GM12878 (cell line): Measurements from ENCODE around the gene RPS6KC1. TPM values are rescaled to one million over a fixed set of nuclear protein-coding genes. Genes with fewer than 3 reads are reported as not detected.

Source experiments
- GATAD2B ChIP-seq: fragments of 450-650 bp; conservative IDR thresholded peaks from 2 replicates; pipeline ENCODE4 v1.6.1; 2017; ENCODE audit warnings: low read depth, mild to moderate bottlenecking, moderate library complexity
- HSF1 ChIP-seq: fragments of 150-350 bp; IDR thresholded peaks from 2 replicates; pipeline ENCODE4 v1.6.1; 2014; ENCODE audit warnings: mild to moderate bottlenecking, low read depth, low read length
- IKZF2 ChIP-seq, 2 experiments: fragments of 450-650 bp; IDR thresholded peaks; 2 replicates each; pipeline ENCODE4 v1.6.1; 2017; ENCODE audit warnings: mild to moderate bottlenecking in 2 of 2, moderate library complexity in 2 of 2
- LARP7 ChIP-seq: fragments of 450-650 bp; IDR thresholded peaks from 2 replicates; pipeline ENCODE4 v1.6.1; 2017; ENCODE audit warnings: mild to moderate bottlenecking
- MXI1 ChIP-seq: fragments of 150-350 bp; IDR thresholded peaks from 2 replicates; pipeline ENCODE4 v1.6.1; 2011; ENCODE audit warnings: low read depth, mild to moderate bottlenecking, inconsistent platforms, low read length, improper control_type of control experiment
- NFYA ChIP-seq: IDR thresholded peaks from 2 replicates; pipeline ENCODE4 v1.6.1; 2011; ENCODE audit warnings: low read depth, mild to moderate bottlenecking, low read length, improper control_type of control experiment, borderline replicate concordance
- RFX5 ChIP-seq: IDR thresholded peaks from 2 replicates; pipeline ENCODE4 v1.6.1; 2011; ENCODE audit warnings: low read depth, low read length, improper control_type of control experiment
- SPI1 ChIP-seq: IDR thresholded peaks from 2 replicates; pipeline ENCODE4 v1.6.1; 2011; ENCODE audit warnings: low read depth, mild to moderate bottlenecking, low read length, moderate library complexity, borderline replicate concordance; ENCODE audit not compliant: insufficient read depth
- ZBED1 ChIP-seq: IDR thresholded peaks from 2 replicates; pipeline ENCODE4 v1.6.1; 2016; ENCODE audit warnings: borderline replicate concordance
- ZBTB33 ChIP-seq: fragments of 450-650 bp; IDR thresholded peaks from 2 replicates; pipeline ENCODE4 v1.6.1; 2017; ENCODE audit warnings: mild to moderate bottlenecking
- ZNF217 ChIP-seq: fragments of 450-650 bp; IDR thresholded peaks from 2 replicates; pipeline ENCODE4 v1.6.1; 2017; ENCODE audit warnings: antibody characterized with exemption, mild to moderate bottlenecking
- polyA plus RNA-seq, 11 experiments: library from polyadenylated mRNA; depleted of rRNA in 4 of 11; unstranded in 6 of 11; stranded (reverse) in 5 of 11; fragments of >200 nt; fragmentation: Nextera tagmentation in 4 of 11; fragmentation: Illumina TruSeq in 1 of 11; extraction: Ambion mirVana in 4 of 11; extraction: Trizol in 1 of 11; gene quantifications; 1 replicate in 1 of 11; 2 replicates in 10 of 11; pipeline versions ENCODE4 v1.2.1 to v1.2.3, GENCODE V29; 2011 to 2016; ENCODE audit warnings: inconsistent platforms in 2 of 11, missing spikeins in 2 of 11, low read depth in 1 of 11
- total RNA-seq, 4 experiments: library from RNA; depleted of rRNA in 3 of 4; stranded (reverse); fragments of >200 nt in 3 of 4; fragmentation: Illumina TruSeq in 1 of 4; extraction: Trizol in 1 of 4; gene quantifications; 2 replicates each; pipeline versions ENCODE4 v1.2.1 to v1.2.3, GENCODE V29; 2013 to 2021
- TF ChIP-seq, protein P1 (sequence below): IDR thresholded peaks from 2 replicates; pipeline ENCODE4 v1.6.1; 2011; ENCODE audit warnings: borderline replicate concordance, low read depth, mild to moderate bottlenecking, moderate library complexity, low read length; ENCODE audit not compliant: insufficient read depth, poor library complexity, severe bottlenecking
- TF ChIP-seq, protein P2 (sequence below): IDR thresholded peaks from 2 replicates; pipeline ENCODE4 v1.6.1; 2011; ENCODE audit warnings: borderline replicate concordance, low read depth, mild to moderate bottlenecking, moderate library complexity, mixed read lengths, low read length; ENCODE audit not compliant: insufficient read depth; ENCODE audit errors: extremely low read length
- TF ChIP-seq, protein P3 (sequence below): IDR thresholded peaks from 2 replicates; pipeline ENCODE4 v1.6.1; 2012; ENCODE audit warnings: improper control_type of control experiment, low read depth, low read length; ENCODE audit not compliant: insufficient replicate concordance
- TF ChIP-seq, protein P4 (sequence below): fragments of 150-350 bp; IDR thresholded peaks from 2 replicates; pipeline ENCODE4 v1.6.1; 2016; ENCODE audit warnings: low read depth, low read length

The RPS6KC1 gene
- total and polyA plus RNA-seq, 10 of the 15 experiments (the other 5 are each of a cell fraction or from before 2014, with no cell fraction given) = 2.9 to 17.3 (median 12.2) TPM

DNA sequence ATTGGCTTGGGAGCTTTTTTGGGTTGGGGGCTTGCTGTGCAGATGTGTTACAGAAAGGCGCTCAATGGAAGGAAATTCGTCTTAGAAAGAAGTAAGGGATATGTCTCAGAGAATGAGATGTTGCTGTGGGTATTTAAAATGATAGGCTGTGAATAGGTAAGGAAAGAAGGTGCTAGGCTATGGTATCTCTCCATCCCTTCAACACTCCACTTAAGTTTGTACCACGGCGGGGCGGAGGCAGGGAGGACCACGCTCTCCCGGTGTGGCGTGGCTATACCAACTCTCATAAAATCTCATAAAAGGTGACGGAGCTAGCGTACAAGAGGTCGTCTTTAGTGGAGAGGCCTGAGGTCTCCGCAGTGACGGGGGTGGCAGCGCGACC, 305 bp upstream of the RPS6KC1 start (continued):
- TF ChIP-seq, protein P1, sequence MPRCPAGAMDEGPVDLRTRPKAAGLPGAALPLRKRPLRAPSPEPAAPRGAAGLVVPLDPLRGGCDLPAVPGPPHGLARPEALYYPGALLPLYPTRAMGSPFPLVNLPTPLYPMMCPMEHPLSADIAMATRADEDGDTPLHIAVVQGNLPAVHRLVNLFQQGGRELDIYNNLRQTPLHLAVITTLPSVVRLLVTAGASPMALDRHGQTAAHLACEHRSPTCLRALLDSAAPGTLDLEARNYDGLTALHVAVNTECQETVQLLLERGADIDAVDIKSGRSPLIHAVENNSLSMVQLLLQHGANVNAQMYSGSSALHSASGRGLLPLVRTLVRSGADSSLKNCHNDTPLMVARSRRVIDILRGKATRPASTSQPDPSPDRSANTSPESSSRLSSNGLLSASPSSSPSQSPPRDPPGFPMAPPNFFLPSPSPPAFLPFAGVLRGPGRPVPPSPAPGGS = no peak
- TF ChIP-seq RFX5 = no peak
- no peak for TF ChIP-seq MXI1
- TF ChIP-seq GATAD2B = no peak
- no peak for TF ChIP-seq LARP7
- TF ChIP-seq, protein P2, sequence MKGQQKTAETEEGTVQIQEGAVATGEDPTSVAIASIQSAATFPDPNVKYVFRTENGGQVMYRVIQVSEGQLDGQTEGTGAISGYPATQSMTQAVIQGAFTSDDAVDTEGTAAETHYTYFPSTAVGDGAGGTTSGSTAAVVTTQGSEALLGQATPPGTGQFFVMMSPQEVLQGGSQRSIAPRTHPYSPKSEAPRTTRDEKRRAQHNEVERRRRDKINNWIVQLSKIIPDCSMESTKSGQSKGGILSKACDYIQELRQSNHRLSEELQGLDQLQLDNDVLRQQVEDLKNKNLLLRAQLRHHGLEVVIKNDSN = no peak
- no peak for TF ChIP-seq ZBTB33
- TF ChIP-seq ZBED1 = 0 out of 2 replicates have a peak, but pooled peaks have one; percentile 15
- no peak for TF ChIP-seq HSF1
- TF ChIP-seq, protein P3, sequence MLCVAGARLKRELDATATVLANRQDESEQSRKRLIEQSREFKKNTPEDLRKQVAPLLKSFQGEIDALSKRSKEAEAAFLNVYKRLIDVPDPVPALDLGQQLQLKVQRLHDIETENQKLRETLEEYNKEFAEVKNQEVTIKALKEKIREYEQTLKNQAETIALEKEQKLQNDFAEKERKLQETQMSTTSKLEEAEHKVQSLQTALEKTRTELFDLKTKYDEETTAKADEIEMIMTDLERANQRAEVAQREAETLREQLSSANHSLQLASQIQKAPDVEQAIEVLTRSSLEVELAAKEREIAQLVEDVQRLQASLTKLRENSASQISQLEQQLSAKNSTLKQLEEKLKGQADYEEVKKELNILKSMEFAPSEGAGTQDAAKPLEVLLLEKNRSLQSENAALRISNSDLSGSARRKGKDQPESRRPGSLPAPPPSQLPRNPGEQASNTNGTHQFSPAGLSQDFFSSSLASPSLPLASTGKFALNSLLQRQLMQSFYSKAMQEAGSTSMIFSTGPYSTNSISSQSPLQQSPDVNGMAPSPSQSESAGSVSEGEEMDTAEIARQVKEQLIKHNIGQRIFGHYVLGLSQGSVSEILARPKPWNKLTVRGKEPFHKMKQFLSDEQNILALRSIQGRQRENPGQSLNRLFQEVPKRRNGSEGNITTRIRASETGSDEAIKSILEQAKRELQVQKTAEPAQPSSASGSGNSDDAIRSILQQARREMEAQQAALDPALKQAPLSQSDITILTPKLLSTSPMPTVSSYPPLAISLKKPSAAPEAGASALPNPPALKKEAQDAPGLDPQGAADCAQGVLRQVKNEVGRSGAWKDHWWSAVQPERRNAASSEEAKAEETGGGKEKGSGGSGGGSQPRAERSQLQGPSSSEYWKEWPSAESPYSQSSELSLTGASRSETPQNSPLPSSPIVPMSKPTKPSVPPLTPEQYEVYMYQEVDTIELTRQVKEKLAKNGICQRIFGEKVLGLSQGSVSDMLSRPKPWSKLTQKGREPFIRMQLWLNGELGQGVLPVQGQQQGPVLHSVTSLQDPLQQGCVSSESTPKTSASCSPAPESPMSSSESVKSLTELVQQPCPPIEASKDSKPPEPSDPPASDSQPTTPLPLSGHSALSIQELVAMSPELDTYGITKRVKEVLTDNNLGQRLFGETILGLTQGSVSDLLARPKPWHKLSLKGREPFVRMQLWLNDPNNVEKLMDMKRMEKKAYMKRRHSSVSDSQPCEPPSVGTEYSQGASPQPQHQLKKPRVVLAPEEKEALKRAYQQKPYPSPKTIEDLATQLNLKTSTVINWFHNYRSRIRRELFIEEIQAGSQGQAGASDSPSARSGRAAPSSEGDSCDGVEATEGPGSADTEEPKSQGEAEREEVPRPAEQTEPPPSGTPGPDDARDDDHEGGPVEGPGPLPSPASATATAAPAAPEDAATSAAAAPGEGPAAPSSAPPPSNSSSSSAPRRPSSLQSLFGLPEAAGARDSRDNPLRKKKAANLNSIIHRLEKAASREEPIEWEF = no peak
- TF ChIP-seq NFYA = no peak
- TF ChIP-seq SPI1 = no peak
- TF ChIP-seq, protein P4, sequence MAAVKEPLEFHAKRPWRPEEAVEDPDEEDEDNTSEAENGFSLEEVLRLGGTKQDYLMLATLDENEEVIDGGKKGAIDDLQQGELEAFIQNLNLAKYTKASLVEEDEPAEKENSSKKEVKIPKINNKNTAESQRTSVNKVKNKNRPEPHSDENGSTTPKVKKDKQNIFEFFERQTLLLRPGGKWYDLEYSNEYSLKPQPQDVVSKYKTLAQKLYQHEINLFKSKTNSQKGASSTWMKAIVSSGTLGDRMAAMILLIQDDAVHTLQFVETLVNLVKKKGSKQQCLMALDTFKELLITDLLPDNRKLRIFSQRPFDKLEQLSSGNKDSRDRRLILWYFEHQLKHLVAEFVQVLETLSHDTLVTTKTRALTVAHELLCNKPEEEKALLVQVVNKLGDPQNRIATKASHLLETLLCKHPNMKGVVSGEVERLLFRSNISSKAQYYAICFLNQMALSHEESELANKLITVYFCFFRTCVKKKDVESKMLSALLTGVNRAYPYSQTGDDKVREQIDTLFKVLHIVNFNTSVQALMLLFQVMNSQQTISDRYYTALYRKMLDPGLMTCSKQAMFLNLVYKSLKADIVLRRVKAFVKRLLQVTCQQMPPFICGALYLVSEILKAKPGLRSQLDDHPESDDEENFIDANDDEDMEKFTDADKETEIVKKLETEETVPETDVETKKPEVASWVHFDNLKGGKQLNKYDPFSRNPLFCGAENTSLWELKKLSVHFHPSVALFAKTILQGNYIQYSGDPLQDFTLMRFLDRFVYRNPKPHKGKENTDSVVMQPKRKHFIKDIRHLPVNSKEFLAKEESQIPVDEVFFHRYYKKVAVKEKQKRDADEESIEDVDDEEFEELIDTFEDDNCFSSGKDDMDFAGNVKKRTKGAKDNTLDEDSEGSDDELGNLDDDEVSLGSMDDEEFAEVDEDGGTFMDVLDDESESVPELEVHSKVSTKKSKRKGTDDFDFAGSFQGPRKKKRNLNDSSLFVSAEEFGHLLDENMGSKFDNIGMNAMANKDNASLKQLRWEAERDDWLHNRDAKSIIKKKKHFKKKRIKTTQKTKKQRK = no peak
- TF ChIP-seq IKZF2 (IDR thresholded peaks at IDR 0.05) = no peak
- TF ChIP-seq ZNF217 = peak; percentile 36; the same call in 1 of the 2 replicates
